Measurements from ENCODE around the gene ZBTB7C.

The ZBTB7C gene

GRCh38 chr18:48385596-48385995 lies 23.6 kb downstream of the ZBTB7C start:
- DNase-seq = no peak

- DNase-seq = no peak
These were observed 32.2 kb downstream of the ZBTB7C start for GRCh38 chr18:48376934-48377333.

- DNase-seq = no peak
These were observed 32.8 kb downstream of the ZBTB7C start for GRCh38 chr18:48376406-48376805.

GRCh38 chr18:48375150-48375800 lies 33.9 kb downstream of the ZBTB7C start:
- DNase-seq = no peak

- DNase-seq = no peak
These were observed 34.6 kb downstream of the ZBTB7C start for GRCh38 chr18:48374423-48375149.

- DNase-seq = no peak
These were observed 37.2 kb downstream of the ZBTB7C start for GRCh38 chr18:48371854-48372602.

- DNase-seq = no peak
These were observed 41.6 kb downstream of the ZBTB7C start for GRCh38 chr18:48367557-48367956.

- DNase-seq = no peak
These were observed 43.2 kb downstream of the ZBTB7C start for GRCh38 chr18:48365965-48366364.

- DNase-seq = no peak
These were observed 45.0 kb downstream of the ZBTB7C start for GRCh38 chr18:48364146-48364545.

- DNase-seq = no peak
These were observed 46.0 kb downstream of the ZBTB7C start for GRCh38 chr18:48363175-48363574.

- DNase-seq = no peak
These were observed 47.4 kb downstream of the ZBTB7C start for GRCh38 chr18:48361801-48362200.

- DNase-seq = no peak
These were observed 48.7 kb downstream of the ZBTB7C start for GRCh38 chr18:48360376-48361021.

- DNase-seq = no peak
These were observed 49.6 kb downstream of the ZBTB7C start for GRCh38 chr18:48359626-48360025.

GRCh38 chr18:48358868-48359267 lies 50.3 kb downstream of the ZBTB7C start:
- DNase-seq = no peak

- DNase-seq = no peak
These were observed 52.1 kb downstream of the ZBTB7C start for GRCh38 chr18:48356909-48357631.

- no peak for DNase-seq
These were observed 52.9 kb downstream of the ZBTB7C start for GRCh38 chr18:48356151-48356745.

- no peak for DNase-seq
These were observed 53.7 kb downstream of the ZBTB7C start for GRCh38 chr18:48355276-48356115.

- DNase-seq = no peak
These were observed 54.4 kb downstream of the ZBTB7C start for GRCh38 chr18:48354746-48355260.

GRCh38 chr18:48352051-48352755 lies 57.0 kb downstream of the ZBTB7C start:
- no peak for DNase-seq
